ENCODE measurements around the gene ANKRD11.

GRCh38 chr16:89442990-89443726 is 47.2 kb downstream of the ANKRD11 start:
- TF ChIP-seq POLR2A (IDR thresholded peaks at IDR 0.05; ENCODE audit: low read length), result no peak
- TF ChIP-seq GATA1 (IDR thresholded peaks at IDR 0.05; ENCODE audit: low read depth, low read length), result no peak
